Loucy (cell line): Measurements from ENCODE around the gene MYCT1.

ENCODE experiments used
- EZH2phosphoT487 ChIP-seq: fragments of 200-600 bp; IDR thresholded peaks from 2 replicates; pipeline ENCODE4 v1.6.1; 2018; ENCODE audit warnings: antibody characterized with exemption, mild to moderate bottlenecking, moderate library complexity, borderline replicate concordance
- TF ChIP-seq, protein P1 (sequence below): fragments of 200-600 bp; sonication (generic); conservative IDR thresholded peaks from 2 replicates; pipeline ENCODE4 v1.5.1; 2014; ENCODE audit warnings: mild to moderate bottlenecking, antibody characterized with exemption, low read length

DNA sequence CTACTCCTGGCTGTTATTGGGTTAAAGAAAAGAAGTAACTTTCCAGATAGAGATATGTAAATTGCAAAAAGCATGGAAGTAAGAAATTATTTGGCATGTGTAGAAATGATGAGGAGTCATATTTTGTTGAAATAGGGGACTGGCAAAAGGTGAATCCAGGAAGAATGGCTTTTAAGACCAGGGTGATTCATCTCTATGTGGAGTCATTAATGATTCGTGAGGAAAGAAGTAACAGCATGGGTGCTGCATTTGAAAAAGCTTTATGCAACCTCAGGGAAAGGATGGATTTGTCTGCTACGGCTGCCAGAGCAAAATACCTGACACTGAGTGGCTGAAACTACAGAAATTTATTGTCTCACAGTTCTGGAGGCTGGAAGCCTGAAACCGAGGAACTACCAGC lies 45.7 kb upstream of the MYCT1 start:
- TF ChIP-seq, protein P1, sequence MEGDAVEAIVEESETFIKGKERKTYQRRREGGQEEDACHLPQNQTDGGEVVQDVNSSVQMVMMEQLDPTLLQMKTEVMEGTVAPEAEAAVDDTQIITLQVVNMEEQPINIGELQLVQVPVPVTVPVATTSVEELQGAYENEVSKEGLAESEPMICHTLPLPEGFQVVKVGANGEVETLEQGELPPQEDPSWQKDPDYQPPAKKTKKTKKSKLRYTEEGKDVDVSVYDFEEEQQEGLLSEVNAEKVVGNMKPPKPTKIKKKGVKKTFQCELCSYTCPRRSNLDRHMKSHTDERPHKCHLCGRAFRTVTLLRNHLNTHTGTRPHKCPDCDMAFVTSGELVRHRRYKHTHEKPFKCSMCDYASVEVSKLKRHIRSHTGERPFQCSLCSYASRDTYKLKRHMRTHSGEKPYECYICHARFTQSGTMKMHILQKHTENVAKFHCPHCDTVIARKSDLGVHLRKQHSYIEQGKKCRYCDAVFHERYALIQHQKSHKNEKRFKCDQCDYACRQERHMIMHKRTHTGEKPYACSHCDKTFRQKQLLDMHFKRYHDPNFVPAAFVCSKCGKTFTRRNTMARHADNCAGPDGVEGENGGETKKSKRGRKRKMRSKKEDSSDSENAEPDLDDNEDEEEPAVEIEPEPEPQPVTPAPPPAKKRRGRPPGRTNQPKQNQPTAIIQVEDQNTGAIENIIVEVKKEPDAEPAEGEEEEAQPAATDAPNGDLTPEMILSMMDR, result no peak
- TF ChIP-seq EZH2phosphoT487, result no peak
